HCT116 (cell line): Measurements from ENCODE around the gene DCAF5. TPM values are rescaled to one million over a fixed set of nuclear protein-coding genes. Genes with fewer than 3 reads are reported as not detected.

ENCODE experiments used
- ATAC-seq: fragments of 200-7000 bp; cut with Tn5 transposase; 2 replicates; pipeline ENCODE4 v1.9.1; 2020; ENCODE audit warnings: mild to moderate bottlenecking, moderate library complexity
- BruUV-seq: library from RNA; stranded (reverse); fragments of 400-500 nt; replicated peaks from 2 replicates; lab custom pipeline; 2021; lab: Mats Ljungman, UMichigan
- CTCF ChIA-PET: fragments of 300-600 bp; sonication (Branson Sonifier 250); formaldehyde crosslinking; loops from one replicate; lab custom pipeline; 2021; ENCODE audit warnings: antibody characterized with exemption; lab: Charles Lee
- POLR2A ChIA-PET: fragments of 300-600, 350-600 bp; sonication (Branson Sonifier 250); formaldehyde crosslinking; loops from one replicate; lab custom pipeline; 2021; ENCODE audit warnings: antibody characterized with exemption; lab: Charles Lee
- RAD21 ChIA-PET, 2 experiments: fragments of 300-600 bp; sonication (Branson Sonifier 250); formaldehyde crosslinking; loops; one replicate each; lab custom pipeline; 2023; ENCODE audit warnings: low total read pairs in 2 of 2; ENCODE audit not compliant: uncharacterized antibody in 2 of 2, unreplicated experiment in 2 of 2, low non-redundant PET in 1 of 2; lab: Charles Lee
- DNase-seq: peaks from one replicate; pipeline ENCODE4 v3.0.0-alpha.2; 2010; ENCODE audit warnings: low read depth, low spot score
- H2AFZ ChIP-seq: fragments of 200-600 bp; shearing (Covaris generic), sonication (generic); 2 replicates; pipeline ENCODE4 v1.6.1; 2017; ENCODE audit warnings: low read depth, mixed run types, mixed read lengths, antibody characterized with exemption, low read length; ENCODE audit not compliant: poor library complexity, severe bottlenecking
- H3K27ac ChIP-seq: 2 replicates; pipeline ENCODE4 v1.5.1; 2012; ENCODE audit warnings: low read depth, low read length
- H3K27me3 ChIP-seq: fragments of 200-600 bp; sonication (generic); 2 replicates; pipeline ENCODE4 v1.6.1; 2016; ENCODE audit warnings: mixed run types, low read length, mixed read lengths; ENCODE audit not compliant: insufficient read depth
- H3K36me3 ChIP-seq, 2 experiments: fragments of 200-500 bp in 1 of 2; fragments of 200-600 bp in 1 of 2; sonication (Bioruptor generic) in 1 of 2; sonication (generic) in 1 of 2; 2 replicates each; pipeline versions ENCODE4 v1.5.1 to v1.6.1; 2014 to 2016; ENCODE audit warnings: low read length in 2 of 2, inconsistent platforms in 1 of 2, mixed read lengths in 1 of 2, mixed run types in 1 of 2; ENCODE audit not compliant: insufficient read depth in 2 of 2, control insufficient read depth in 1 of 2
- H3K4me1 ChIP-seq, 2 experiments: fragments of 200-600 bp in 1 of 2; sonication (generic) in 1 of 2; 2 replicates each; pipeline versions ENCODE4 v1.5.1 to v1.6.1; 2012 to 2017; ENCODE audit warnings: low read length in 2 of 2, inconsistent platforms in 1 of 2, mild to moderate bottlenecking in 1 of 2, mixed read lengths in 1 of 2, mixed run types in 1 of 2, moderate library complexity in 1 of 2; ENCODE audit not compliant: insufficient read depth in 2 of 2, control insufficient read depth in 1 of 2
- H3K4me2 ChIP-seq: fragments of 200-600 bp; sonication (generic); 2 replicates; pipeline ENCODE4 v1.6.1; 2017; ENCODE audit warnings: mixed run types, low read length, mixed read lengths
- H3K4me3 ChIP-seq, 2 experiments: fragments of 200-600 bp in 1 of 2; sonication (generic) in 1 of 2; replicated peaks in 1 of 2; 2 replicates each; pipeline ENCODE4 v1.5.1; 2011 to 2016; ENCODE audit warnings: low read length in 2 of 2, control low read depth in 1 of 2, low read depth in 1 of 2, mild to moderate bottlenecking in 1 of 2, mixed read lengths in 1 of 2, mixed run types in 1 of 2
- H3K79me2 ChIP-seq: fragments of 200-600 bp; sonication (generic); 2 replicates; pipeline ENCODE4 v1.6.1; 2017; ENCODE audit warnings: mild to moderate bottlenecking, mixed run types, low read length, moderate library complexity, mixed read lengths; ENCODE audit not compliant: insufficient read depth
- H3K9ac ChIP-seq: fragments of 200-600 bp; sonication (generic); 2 replicates; pipeline ENCODE4 v1.6.1; 2016; ENCODE audit warnings: low read length, mixed read lengths
- H3K9me2 ChIP-seq: fragments of 200-600 bp; sonication (generic), shearing (Covaris generic); 2 replicates; pipeline ENCODE4 v1.6.1; 2017; ENCODE audit warnings: mixed run types, mild to moderate bottlenecking, moderate library complexity; ENCODE audit not compliant: insufficient read depth
- H3K9me3 ChIP-seq, 2 experiments: fragments of 200-500 bp in 1 of 2; fragments of 200-600 bp in 1 of 2; sonication (Bioruptor generic) in 1 of 2; sonication (generic) in 1 of 2; 2 replicates each; pipeline ENCODE4 v1.6.1; 2014 to 2017; ENCODE audit warnings: low read length in 2 of 2, mixed read lengths in 2 of 2, inconsistent platforms in 1 of 2, low read depth in 1 of 2, mild to moderate bottlenecking in 1 of 2, mixed run types in 1 of 2, moderate library complexity in 1 of 2; ENCODE audit not compliant: control insufficient read depth in 1 of 2, insufficient read depth in 1 of 2
- H4K20me1 ChIP-seq: fragments of 200-600 bp; sonication (generic), shearing (Covaris generic); 2 replicates; pipeline ENCODE4 v1.6.1; 2017; ENCODE audit warnings: mixed run types, mild to moderate bottlenecking, moderate library complexity; ENCODE audit not compliant: insufficient read depth
- CBX3 ChIP-seq: IDR thresholded peaks from 2 replicates; pipeline ENCODE4 v1.6.1; 2012; ENCODE audit warnings: low read depth
- ELF1 ChIP-seq: IDR thresholded peaks from 2 replicates; pipeline ENCODE4 v1.6.1; 2012; ENCODE audit warnings: low read depth, borderline replicate concordance
- EZH2 ChIP-seq: fragments of 200-600 bp; sonication (generic); IDR thresholded peaks from 2 replicates; pipeline ENCODE4 v1.6.1; 2017; ENCODE audit warnings: antibody characterized with exemption, mixed run types
- EZH2phosphoT487 ChIP-seq: fragments of 200-600 bp; IDR thresholded peaks from 2 replicates; pipeline ENCODE4 v1.6.1; 2018; ENCODE audit warnings: antibody characterized with exemption, borderline replicate concordance
- POLR2A ChIP-seq: IDR thresholded peaks from 2 replicates; pipeline ENCODE4 v1.7.0; 2011; ENCODE audit warnings: borderline replicate concordance; ENCODE audit not compliant: insufficient read depth, insufficient read length; ENCODE audit errors: extremely low read depth
- POLR2AphosphoS5 ChIP-seq: IDR thresholded peaks from 2 replicates; pipeline ENCODE4 v1.6.1; 2011; ENCODE audit warnings: mild to moderate bottlenecking, low read depth, low read length, moderate library complexity
- RAD21 ChIP-seq: IDR thresholded peaks from 2 replicates; pipeline ENCODE4 v1.6.1; 2012; ENCODE audit warnings: low read depth, mild to moderate bottlenecking
- SIN3A ChIP-seq: IDR thresholded peaks from 2 replicates; pipeline ENCODE4 v1.6.1; 2012; ENCODE audit warnings: low read depth
- SRF ChIP-seq: IDR thresholded peaks from 2 replicates; pipeline ENCODE4 v1.6.1; 2012; ENCODE audit warnings: low read depth
- TCF7L2 ChIP-seq: IDR thresholded peaks from 2 replicates; pipeline ENCODE4 v1.7.0; 2011; ENCODE audit warnings: borderline replicate concordance, inconsistent platforms; ENCODE audit not compliant: insufficient read depth, insufficient read length; ENCODE audit errors: extremely low read depth
- ZFX ChIP-seq: fragments of 450-650 bp; IDR thresholded peaks from 2 replicates; pipeline ENCODE4 v1.6.1; 2017
- ZNF274 ChIP-seq: fragments of 200-500 bp; sonication (Bioruptor generic); IDR thresholded peaks from 2 replicates; pipeline ENCODE4 v1.6.1; 2014; ENCODE audit warnings: mild to moderate bottlenecking, low read depth, low read length, inconsistent platforms
- intact Hi-C: fragments of 100-400 bp; cut with micrococcal nuclease; formaldehyde crosslinking; loops from 2 replicates; pipeline ENCODE4 v1.10.0; 2022
- total RNA-seq: library from RNA; stranded (reverse); gene quantifications from one replicate; pipeline ENCODE4 v1.2.1, GENCODE V29; 2021; ENCODE audit not compliant: unreplicated experiment
- TF ChIP-seq, protein P1 (sequence below): IDR thresholded peaks from 2 replicates; pipeline ENCODE4 v1.6.1; 2011; ENCODE audit warnings: mild to moderate bottlenecking, low read length, moderate library complexity; ENCODE audit not compliant: insufficient replicate concordance; ENCODE audit errors: extremely low read depth
- TF ChIP-seq, protein P2 (sequence below): IDR thresholded peaks from 2 replicates; pipeline ENCODE4 v1.6.1; 2012
- TF ChIP-seq, protein P3 (sequence below), 3 experiments: fragments of 200-600 bp in 1 of 3; sonication (generic) in 1 of 3; IDR thresholded peaks in 2 of 3; conservative IDR thresholded peaks in 1 of 3; 2 replicates each; pipeline ENCODE4 v1.5.1; 2012 to 2017; ENCODE audit warnings: low read depth in 2 of 3, low read length in 2 of 3, antibody characterized with exemption in 1 of 3, borderline replicate concordance in 1 of 3, control low read depth in 1 of 3, mild to moderate bottlenecking in 1 of 3, mixed read lengths in 1 of 3, mixed run types in 1 of 3, moderate library complexity in 1 of 3; ENCODE audit not compliant: insufficient read depth in 1 of 3

DCAF5 gene
- total RNA-seq, 1 experiment from 2014 or later, result 27.1 TPM

DNA sequence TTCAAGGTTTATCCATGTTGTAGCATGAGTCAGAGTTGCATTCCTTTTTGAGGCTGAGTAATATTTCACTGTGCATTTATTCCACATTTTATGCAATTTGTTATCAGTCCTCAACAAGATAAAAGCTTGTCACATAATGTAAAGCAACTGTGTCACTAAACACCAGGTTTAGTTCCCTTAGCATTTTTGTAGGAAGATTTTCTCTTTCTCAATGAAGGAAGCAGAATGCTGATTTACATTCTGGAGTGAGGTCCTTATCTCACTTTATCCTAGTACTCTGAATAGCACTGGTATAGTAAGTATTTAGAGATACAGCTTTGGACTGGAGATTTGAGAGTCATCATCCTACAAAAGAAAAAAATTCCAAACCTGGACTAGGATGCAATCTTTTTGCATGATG, 28.6 kb upstream of the DCAF5 start:
- H4K20me1 ChIP-seq, result no peaks in the 10 kb centered on the region
- no peak overlapping the region for H2AFZ ChIP-seq
- POLR2A ChIA-PET, result interaction anchor here (1.0 kb wide), 1 partner anchor 10 kb away, joined by 3 read pairs; the partner anchor contains the start of gene EXD2
- RAD21 ChIA-PET, result no interaction called here
- DNase-seq (no peak), ATAC-seq (no peak)
- TF ChIP-seq ELF1, result no peak
- TF ChIP-seq, protein P1, sequence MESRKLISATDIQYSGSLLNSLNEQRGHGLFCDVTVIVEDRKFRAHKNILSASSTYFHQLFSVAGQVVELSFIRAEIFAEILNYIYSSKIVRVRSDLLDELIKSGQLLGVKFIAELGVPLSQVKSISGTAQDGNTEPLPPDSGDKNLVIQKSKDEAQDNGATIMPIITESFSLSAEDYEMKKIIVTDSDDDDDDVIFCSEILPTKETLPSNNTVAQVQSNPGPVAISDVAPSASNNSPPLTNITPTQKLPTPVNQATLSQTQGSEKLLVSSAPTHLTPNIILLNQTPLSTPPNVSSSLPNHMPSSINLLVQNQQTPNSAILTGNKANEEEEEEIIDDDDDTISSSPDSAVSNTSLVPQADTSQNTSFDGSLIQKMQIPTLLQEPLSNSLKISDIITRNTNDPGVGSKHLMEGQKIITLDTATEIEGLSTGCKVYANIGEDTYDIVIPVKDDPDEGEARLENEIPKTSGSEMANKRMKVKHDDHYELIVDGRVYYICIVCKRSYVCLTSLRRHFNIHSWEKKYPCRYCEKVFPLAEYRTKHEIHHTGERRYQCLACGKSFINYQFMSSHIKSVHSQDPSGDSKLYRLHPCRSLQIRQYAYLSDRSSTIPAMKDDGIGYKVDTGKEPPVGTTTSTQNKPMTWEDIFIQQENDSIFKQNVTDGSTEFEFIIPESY, result no peak
- TF ChIP-seq SIN3A, result no peak
- no peak for TF ChIP-seq CBX3
- TF ChIP-seq, protein P2, sequence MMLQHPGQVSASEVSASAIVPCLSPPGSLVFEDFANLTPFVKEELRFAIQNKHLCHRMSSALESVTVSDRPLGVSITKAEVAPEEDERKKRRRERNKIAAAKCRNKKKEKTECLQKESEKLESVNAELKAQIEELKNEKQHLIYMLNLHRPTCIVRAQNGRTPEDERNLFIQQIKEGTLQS, result no peak
- TF ChIP-seq TCF7L2, result no peak
- no peak for TF ChIP-seq EZH2
- no peak for TF ChIP-seq POLR2AphosphoS5
- TF ChIP-seq, protein P3, sequence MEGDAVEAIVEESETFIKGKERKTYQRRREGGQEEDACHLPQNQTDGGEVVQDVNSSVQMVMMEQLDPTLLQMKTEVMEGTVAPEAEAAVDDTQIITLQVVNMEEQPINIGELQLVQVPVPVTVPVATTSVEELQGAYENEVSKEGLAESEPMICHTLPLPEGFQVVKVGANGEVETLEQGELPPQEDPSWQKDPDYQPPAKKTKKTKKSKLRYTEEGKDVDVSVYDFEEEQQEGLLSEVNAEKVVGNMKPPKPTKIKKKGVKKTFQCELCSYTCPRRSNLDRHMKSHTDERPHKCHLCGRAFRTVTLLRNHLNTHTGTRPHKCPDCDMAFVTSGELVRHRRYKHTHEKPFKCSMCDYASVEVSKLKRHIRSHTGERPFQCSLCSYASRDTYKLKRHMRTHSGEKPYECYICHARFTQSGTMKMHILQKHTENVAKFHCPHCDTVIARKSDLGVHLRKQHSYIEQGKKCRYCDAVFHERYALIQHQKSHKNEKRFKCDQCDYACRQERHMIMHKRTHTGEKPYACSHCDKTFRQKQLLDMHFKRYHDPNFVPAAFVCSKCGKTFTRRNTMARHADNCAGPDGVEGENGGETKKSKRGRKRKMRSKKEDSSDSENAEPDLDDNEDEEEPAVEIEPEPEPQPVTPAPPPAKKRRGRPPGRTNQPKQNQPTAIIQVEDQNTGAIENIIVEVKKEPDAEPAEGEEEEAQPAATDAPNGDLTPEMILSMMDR (IDR thresholded peaks at IDR 0.05 in 2 of 3, conservative IDR thresholded peaks at IDR 0.05 in 1 of 3; ENCODE audit: borderline replicate concordance in 1 of 3, insufficient read depth in 1 of 3, low read depth in 2 of 3, low read length in 2 of 3), result no peak
- TF ChIP-seq POLR2A, result no peak
- no peak for TF ChIP-seq ZNF274
- TF ChIP-seq ZFX, result no peak
- no peak for TF ChIP-seq EZH2phosphoT487
- no peak for TF ChIP-seq SRF
- no peak for TF ChIP-seq RAD21
- no peak overlapping the region for H3K4me2 ChIP-seq
- no peaks in the 10 kb centered on the region for H3K9me3 ChIP-seq
- no peak overlapping the region for H3K9ac ChIP-seq
- H3K27me3 ChIP-seq, result no peaks in the 10 kb centered on the region
- CTCF ChIA-PET, result no interaction called here
- no peak overlapping the region for H3K4me3 ChIP-seq
- BruUV-seq, result no TSS peak
- no peaks in the 10 kb centered on the region for H3K79me2 ChIP-seq
- H3K27ac ChIP-seq, result no peak overlapping the region
- H3K36me3 ChIP-seq, result no peaks in the 10 kb centered on the region
- H3K4me1 ChIP-seq, result no peaks in the 10 kb centered on the region
- intact Hi-C loops, result no loop called here
- no peaks in the 10 kb centered on the region for H3K9me2 ChIP-seq
